ENCODE results near the gene PITPNC1. TPM values are rescaled to one million over a fixed set of nuclear protein-coding genes. Genes with fewer than 3 reads are reported as not detected.

PITPNC1 gene
- total and polyA plus RNA-seq, 2 donors (not counting 3 experiments of a cell fraction or from before 2014, with no cell fraction given), result 2.4 to 9.6 TPM

DNA sequence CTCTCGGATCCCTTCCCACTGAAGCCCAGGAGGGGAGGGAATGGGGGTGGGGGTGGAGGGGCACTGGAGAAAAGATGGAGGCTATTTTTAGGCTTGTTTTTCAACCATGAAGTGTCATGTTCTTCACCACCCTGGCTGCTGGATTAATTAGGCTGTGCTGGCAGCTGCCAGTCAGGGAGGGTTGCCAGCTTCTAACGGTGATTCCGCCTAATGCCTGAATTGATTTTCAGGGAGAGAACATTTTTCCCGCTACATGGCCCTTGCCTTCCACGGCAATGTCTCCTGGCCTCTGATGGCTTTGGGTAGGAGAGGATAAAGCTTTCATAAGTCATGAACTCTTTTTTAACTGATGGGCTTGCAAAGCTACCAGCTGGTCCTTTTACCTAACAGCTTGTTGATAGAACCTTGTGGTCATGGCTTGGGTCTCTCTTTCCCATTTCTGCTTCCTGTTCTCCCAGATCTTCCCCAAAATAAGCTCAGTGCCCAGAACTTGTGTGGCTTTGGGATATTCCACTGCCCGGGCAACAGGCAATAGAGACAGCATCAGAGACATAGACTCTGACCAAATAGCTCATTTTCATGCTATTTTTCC, 167.4 kb downstream of the PITPNC1 start:
- no peak for DNase-seq (ENCODE audit: low read depth, low spot score)
- intact Hi-C loops (cut with micrococcal nuclease), result no loop called here
- dilution Hi-C loops (cut with MboI; ENCODE audit: extremely low pct_ligation_motif_present, low sequenced_read_pairs), result no loop called here
- Histone ChIP-seq H3K27me3 (ENCODE audit: control insufficient read depth in 2 of 2, insufficient read depth in 2 of 2, low read length in 2 of 2) (no peaks in the 10 kb centered on the region), H3K27ac (ENCODE audit: insufficient read depth, low read depth, low read length) (no peak overlapping the region), H3K9me1 (replicated peaks; ENCODE audit: control insufficient read depth, extremely low read depth, insufficient read depth, low read length) (no peaks in the 10 kb centered on the region), H4K20me1 (replicated peaks; ENCODE audit: control insufficient read depth, extremely low read depth, insufficient read depth, low read length) (no peaks in the 10 kb centered on the region), H3K9ac (replicated peaks; ENCODE audit: extremely low read depth, insufficient read depth, low read length) (no peak overlapping the region), H2AFZ (ENCODE audit: low read depth, low read length) (no peak overlapping the region), H3K79me2 (ENCODE audit: control insufficient read depth, insufficient read depth, low read length) (no peaks in the 10 kb centered on the region), H3K4me3 (replicated peaks in 1 of 3; ENCODE audit: insufficient read depth in 1 of 3, low read depth in 1 of 3, low read length in 3 of 3) (no peak overlapping the region), H3K9me3 (replicated peaks; ENCODE audit: control insufficient read depth, insufficient read depth, low read length) (no peaks in the 10 kb centered on the region), H3K4me1 (ENCODE audit: control insufficient read depth, extremely low read depth, insufficient read depth, low read length) (peaks cover 4% of the 10 kb centered on the region), H3K36me3 (ENCODE audit: control insufficient read depth in 2 of 2, extremely low read depth in 1 of 2, insufficient read depth in 2 of 2, low read length in 2 of 2) (no peaks in the 10 kb centered on the region), H3K4me2 (ENCODE audit: insufficient read depth, low read length) (no peak overlapping the region)
- no peak for TF ChIP-seq JUN (IDR thresholded peaks at IDR 0.05; ENCODE audit: borderline replicate concordance, insufficient read depth, insufficient read length, low read depth)
- TF ChIP-seq POLR2AphosphoS5 (IDR thresholded peaks at IDR 0.05; ENCODE audit: insufficient read depth, low read depth, low read length), result no peak
- no peak for TF ChIP-seq MAX (IDR thresholded peaks at IDR 0.05; ENCODE audit: insufficient read depth, insufficient read length)
- no peak for TF ChIP-seq MYC (IDR thresholded peaks at IDR 0.05; ENCODE audit: low read depth, low read length)
- TF ChIP-seq CTCF (IDR thresholded peaks at IDR 0.05; ENCODE audit: extremely low read depth in 1 of 2, insufficient read depth in 1 of 2, low read depth in 1 of 2, low read length in 2 of 2), result no peak
- TF ChIP-seq POLR2A (IDR thresholded peaks at IDR 0.05; ENCODE audit: low read depth, low read length), result no peak
- TF ChIP-seq GATA2 (IDR thresholded peaks at IDR 0.05; ENCODE audit: insufficient read depth, insufficient read length, low read depth, low read length), result no peak
- no peak for TF ChIP-seq FOS (IDR thresholded peaks at IDR 0.05; ENCODE audit: borderline replicate concordance, insufficient read depth, low read length)
- no peak for TF ChIP-seq EZH2 (IDR thresholded peaks at IDR 0.05; ENCODE audit: borderline replicate concordance, low read depth, low read length, severe bottlenecking)
- no TSS peak for BruUV-seq (replicated peaks)
- CTCF ChIA-PET, result interaction anchor here (0.5 to 2.1 kb wide), 5 partner anchors 9 to 914 kb away, joined by 3 to 12 read pairs (median 3); no protein-coding TSS in a partner anchor
- FAIRE-seq, result no peak
- POLR2A ChIA-PET, result interaction anchor here (0.6 kb wide), 1 partner anchor 157 kb away, joined by 5 read pairs; no protein-coding TSS in a partner anchor

Measured in endothelial cell of umbilical vein (primary cell).